Hepatocyte (in vitro differentiated cells): ENCODE measurements around the gene LSAMP. TPM values are rescaled to one million over a fixed set of nuclear protein-coding genes. Genes with fewer than 3 reads are reported as not detected.

Experiments used
- DNase-seq: peaks from one replicate; pipeline ENCODE4 v3.0.0-alpha.2; 2016; ENCODE audit warnings: low spot score
- H2AFZ ChIP-seq: fragments of 200-600 bp; sonication (generic); 2 replicates; pipeline ENCODE4 v1.6.0; 2016; ENCODE audit warnings: antibody characterized with exemption, mild to moderate bottlenecking
- H3K27ac ChIP-seq: fragments of 200-600 bp; sonication (generic); 2 replicates; pipeline ENCODE4 v1.5.1; 2016; ENCODE audit warnings: mild to moderate bottlenecking
- H3K27me3 ChIP-seq: fragments of 200-600 bp; sonication (generic); 2 replicates; pipeline ENCODE4 v1.6.1; 2016
- H3K36me3 ChIP-seq: fragments of 200-600 bp; sonication (generic); replicated peaks from 2 replicates; pipeline ENCODE4 v1.5.1; 2016; ENCODE audit warnings: low read depth; ENCODE audit not compliant: insufficient read depth
- H3K4me1 ChIP-seq: fragments of 200-600 bp; sonication (generic); 2 replicates; pipeline ENCODE4 v1.5.1; 2016; ENCODE audit warnings: mild to moderate bottlenecking, moderate library complexity; ENCODE audit not compliant: insufficient read depth
- H3K4me2 ChIP-seq: fragments of 200-600 bp; sonication (generic); 2 replicates; pipeline ENCODE4 v1.6.0; 2016
- H3K4me3 ChIP-seq: fragments of 200-600 bp; sonication (generic); 2 replicates; pipeline ENCODE4 v1.5.1; 2016; ENCODE audit warnings: mild to moderate bottlenecking
- H3K79me2 ChIP-seq: fragments of 200-600 bp; sonication (generic); 2 replicates; pipeline ENCODE4 v1.6.0; 2017; ENCODE audit warnings: mild to moderate bottlenecking
- H3K9me2 ChIP-seq: fragments of 200-600 bp; sonication (generic); replicated peaks from 2 replicates; pipeline ENCODE4 v1.6.0; 2017; ENCODE audit warnings: mild to moderate bottlenecking; ENCODE audit not compliant: insufficient read depth
- H3K9me3 ChIP-seq: fragments of 200-600 bp; sonication (generic); 2 replicates; pipeline ENCODE4 v1.5.1; 2016; ENCODE audit warnings: low read depth, mild to moderate bottlenecking
- H4K20me1 ChIP-seq: fragments of 200-600 bp; sonication (generic); 2 replicates; pipeline ENCODE4 v1.6.0; 2016; ENCODE audit warnings: mild to moderate bottlenecking; ENCODE audit not compliant: insufficient read depth, poor library complexity, severe bottlenecking
- CTCF ChIP-seq: fragments of 200-600 bp; sonication (generic); IDR thresholded peaks from 2 replicates; pipeline ENCODE4 v1.5.1; 2016; ENCODE audit warnings: antibody characterized with exemption, mild to moderate bottlenecking; ENCODE audit not compliant: poor library complexity
- EZH2 ChIP-seq: fragments of 200-600 bp; sonication (generic); IDR thresholded peaks from 2 replicates; pipeline ENCODE4 v1.6.1; 2016; ENCODE audit warnings: antibody characterized with exemption, mild to moderate bottlenecking, borderline replicate concordance
- EZH2phosphoT487 ChIP-seq: fragments of 200-600 bp; sonication (generic); IDR thresholded peaks from one replicate; pipeline ENCODE4 v1.6.1; 2018; ENCODE audit warnings: antibody characterized with exemption, mild to moderate bottlenecking, low read depth, moderate library complexity; ENCODE audit not compliant: unreplicated experiment, severe bottlenecking
- WGBS: methylation state at CpG from one replicate; pipeline ENCODE4 v1.1.6; 2016; ENCODE audit warnings: low lambda C conversion rate; ENCODE audit errors: missing lambda C conversion rate; 5-methylcytosine and 5-hydroxymethylcytosine counted together
- polyA plus RNA-seq: library from polyadenylated mRNA; unstranded; fragments of >200 nt; fragmentation: Nextera tagmentation; extraction: Ambion mirVana; gene quantifications from 2 replicates; pipeline ENCODE4 v1.2.1, GENCODE V29; 2016
- total RNA-seq: library from RNA; depleted of rRNA; stranded (reverse); fragments of >200 nt; gene quantifications from 2 replicates; pipeline ENCODE4 v1.2.3, GENCODE V29; 2014

Gene LSAMP
- total RNA-seq: 14.0 and 15.1 TPM in 2 replicates
- polyA plus RNA-seq: 16.6 and 22.3 TPM in 2 replicates

- Histone ChIP-seq H3K4me2 (peak within 1 kb of the TSS; percentile 89), H3K9me2 (no peaks in the 10 kb centered on the region), H3K4me1 (peaks cover 33% of the 10 kb centered on the region), H4K20me1 (no peaks in the 10 kb centered on the region), H3K9me3 (no peaks in the 10 kb centered on the region), H3K27ac (peak within 1 kb of the TSS; percentile 79), H3K27me3 (no peaks in the 10 kb centered on the region), H3K4me3 (peak within 1 kb of the TSS; percentile 79), H3K79me2 (peaks cover 21% of the 10 kb centered on the region), H2AFZ (peak within 1 kb of the TSS; percentile 84), H3K36me3 (no peaks in the 10 kb centered on the region)
- DNase-seq: peak; percentile 69
- TF ChIP-seq EZH2phosphoT487: no peak
- TF ChIP-seq CTCF: no peak
- no peak for TF ChIP-seq EZH2
- 5% methylated on average over 6 of the region's 15 CpGs for WGBS
Measured at GRCh38 chr3:116445311-116445841, at the start of gene LSAMP. LSAMP (minus strand) TSS chr3:116445487.

GRCh38 chr3:116492379-116492778, 47.1 kb upstream of the LSAMP start:
- 96% methylated on average over 2 of the region's 2 CpGs for WGBS
- Histone ChIP-seq H3K79me2 (no peaks in the 10 kb centered on the region), H3K9me3 (no peaks in the 10 kb centered on the region), H3K36me3 (no peaks in the 10 kb centered on the region), H3K27me3 (no peaks in the 10 kb centered on the region), H3K9me2 (no peaks in the 10 kb centered on the region), H4K20me1 (no peaks in the 10 kb centered on the region), H3K4me1 (no peaks in the 10 kb centered on the region), H2AFZ (no peak overlapping the region), H3K4me2 (no peak overlapping the region), H3K27ac (no peak overlapping the region), H3K4me3 (no peak overlapping the region)
- TF ChIP-seq EZH2: no peak
- TF ChIP-seq CTCF: no peak
- no peak for DNase-seq

GRCh38 chr3:116483135-116483534, 37.8 kb upstream of the LSAMP start:
- Histone ChIP-seq H3K4me2 (no peak overlapping the region), H3K9me3 (no peaks in the 10 kb centered on the region), H3K9me2 (no peaks in the 10 kb centered on the region), H3K79me2 (no peaks in the 10 kb centered on the region), H2AFZ (no peak overlapping the region), H3K36me3 (no peaks in the 10 kb centered on the region), H3K27ac (no peak overlapping the region), H4K20me1 (no peaks in the 10 kb centered on the region), H3K27me3 (no peaks in the 10 kb centered on the region), H3K4me1 (no peaks in the 10 kb centered on the region), H3K4me3 (no peak overlapping the region)
- DNase-seq: no peak
- TF ChIP-seq EZH2: no peak
- TF ChIP-seq CTCF: no peak
- 79% methylated on average over 4 of the region's 4 CpGs for WGBS

GRCh38 chr3:116476691-116477090, 31.4 kb upstream of the LSAMP start:
- Histone ChIP-seq H3K9me2 (no peaks in the 10 kb centered on the region), H3K4me3 (no peak overlapping the region), H3K36me3 (no peaks in the 10 kb centered on the region), H3K4me1 (peaks cover 11% of the 10 kb centered on the region), H3K27me3 (no peaks in the 10 kb centered on the region), H3K79me2 (no peaks in the 10 kb centered on the region), H3K9me3 (no peaks in the 10 kb centered on the region), H3K4me2 (no peak overlapping the region), H3K27ac (no peak overlapping the region), H2AFZ (no peak overlapping the region), H4K20me1 (no peaks in the 10 kb centered on the region)
- no peak for DNase-seq
- no peak for TF ChIP-seq EZH2phosphoT487
- TF ChIP-seq CTCF: no peak
- no peak for TF ChIP-seq EZH2
